Suprapubic skin (tissue), 3 donors: Measurements from ENCODE around the gene PTPRN2.

Source experiments
- CTCF ChIP-seq, 2 donors: fragments of 200-600 bp in 1 of 2; fragments of 450-650 bp in 1 of 2; sonication (generic) in 1 of 2; IDR thresholded peaks; one replicate each; pipeline ENCODE4 v1.5.1; 2016 to 2019; ENCODE audit warnings: antibody characterized with exemption in 2 of 2, mild to moderate bottlenecking in 1 of 2, moderate library complexity in 1 of 2
- EP300 ChIP-seq: sonication (generic); formaldehyde crosslinking; IDR thresholded peaks from one replicate; pipeline ENCODE4 v1.6.1; 2017; ENCODE audit warnings: antibody characterized with exemption
- POLR2A ChIP-seq, 2 donors: fragments of 450-650 bp; IDR thresholded peaks; one replicate each; pipeline ENCODE4 v1.6.1; 2017; ENCODE audit warnings: antibody characterized with exemption in 2 of 2, mild to moderate bottlenecking in 2 of 2, moderate library complexity in 2 of 2

GRCh38 chr7:158014976-158015375, 572.6 kb downstream of the PTPRN2 start:
- TF ChIP-seq CTCF (IDR thresholded peaks at IDR 0.05) (no peak), POLR2A (IDR thresholded peaks at IDR 0.05) (no peak), EP300 (no peak)
